Activated CD8-positive, alpha-beta memory T cell treated with anti-CD3 and anti-CD28 coated beads, Interleukin-2, amount 10 ng/mL, durations not matched to agents 7 days and 5 days (primary cell): Measurements from ENCODE around the gene CNMD. TPM values are rescaled to one million over a fixed set of nuclear protein-coding genes. Genes with fewer than 3 reads are reported as not detected.
"Not testable (repeated sequence)": the region's sequence is repeated elsewhere in the genome, so short reads cannot be mapped to it uniquely, and the experiment has no call there.

ENCODE experiments used
- ATAC-seq: fragments of 150-1000 bp; cut with Tn5 transposase; one replicate; pipeline ENCODE4 v1.10.0; 2021; ENCODE audit warnings: moderate library complexity
- CTCF ChIA-PET: fragments of 350-600 bp; sonication (Branson Sonifier 250); formaldehyde crosslinking; loops from one replicate; lab custom pipeline; 2021; ENCODE audit warnings: antibody characterized with exemption; lab: Charles Lee
- DNase-seq: peaks from one replicate; pipeline ENCODE4 v3.0.0-alpha.2; 2020
- H3K27ac Mint-ChIP-seq: one replicate; pipeline ENCODE4 v1.8.0; 2021; ENCODE audit warnings: mild to moderate bottlenecking, mixed read lengths
- H3K27me3 Mint-ChIP-seq: one replicate; pipeline ENCODE4 v1.8.0; 2021; ENCODE audit warnings: mixed read lengths
- H3K36me3 Mint-ChIP-seq: one replicate; pipeline ENCODE4 v1.8.0; 2021; ENCODE audit warnings: mild to moderate bottlenecking, mixed read lengths
- H3K4me1 Mint-ChIP-seq: one replicate; pipeline ENCODE4 v1.8.0; 2021; ENCODE audit warnings: mixed read lengths
- H3K4me3 Mint-ChIP-seq: one replicate; pipeline ENCODE4 v1.8.0; 2021; ENCODE audit warnings: mild to moderate bottlenecking, moderate library complexity, mixed read lengths
- H3K9me3 Mint-ChIP-seq: one replicate; pipeline ENCODE4 v1.8.0; 2022; ENCODE audit warnings: low read depth, mixed read lengths
- total RNA-seq, 2 experiments: library from RNA; stranded (reverse); gene quantifications; one replicate each; pipeline ENCODE4 v1.2.3, GENCODE V29; 2021

The CNMD gene
- total RNA-seq, 2 experiments from 2014 or later: not detected

DNA sequence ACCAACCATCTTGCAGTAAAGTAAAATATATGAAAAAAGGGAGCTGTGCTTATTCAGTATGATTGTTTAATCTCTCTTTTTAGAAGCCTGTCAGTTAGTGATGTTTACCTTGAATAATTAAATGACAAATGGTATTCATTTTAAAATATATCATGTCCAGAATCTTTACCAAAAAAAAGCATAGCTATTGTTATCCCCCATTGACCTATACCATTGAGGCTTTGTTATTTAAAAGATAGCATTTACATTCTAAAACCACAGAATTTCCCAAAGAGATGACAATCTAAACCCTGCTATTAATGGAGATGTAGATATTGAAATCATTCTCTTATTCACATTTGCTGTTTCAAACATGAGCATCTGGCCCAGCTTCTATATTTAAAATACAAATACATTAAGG, 2.2 kb downstream of the CNMD start:
- no peaks in the 10 kb centered on the region for H3K36me3 Mint-ChIP-seq
- H3K27ac Mint-ChIP-seq: no peak overlapping the region
- peaks cover 2% of the 10 kb centered on the region for H3K4me1 Mint-ChIP-seq
- H3K27me3 Mint-ChIP-seq: peaks cover 54% of the 10 kb centered on the region
- H3K9me3 Mint-ChIP-seq: no peaks in the 10 kb centered on the region
- DNase-seq (no peak), ATAC-seq (no peak)
- CTCF ChIA-PET: no interaction called here
- H3K4me3 Mint-ChIP-seq: no peak overlapping the region

DNA sequence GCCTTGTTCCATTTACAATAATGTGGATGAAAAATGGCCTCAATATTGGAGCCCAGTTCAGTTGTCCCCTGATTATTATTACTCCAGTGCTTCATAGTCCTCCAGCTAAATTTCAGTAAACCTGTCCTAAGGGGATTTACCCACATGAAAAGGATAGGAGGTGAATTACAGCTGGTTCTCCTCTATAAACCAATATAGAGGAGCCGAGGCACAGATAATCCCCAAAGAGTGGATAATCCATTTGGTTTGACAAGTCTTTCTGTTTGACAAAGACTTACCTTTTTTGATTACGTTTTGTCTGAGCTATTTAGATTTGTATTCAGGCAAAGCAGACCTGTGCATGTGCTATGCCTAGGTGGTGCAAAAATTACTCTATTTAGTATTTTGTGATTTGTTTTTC, 2.7 kb downstream of the CNMD start:
- H3K27ac Mint-ChIP-seq: no peak overlapping the region
- peaks cover 2% of the 10 kb centered on the region for H3K4me1 Mint-ChIP-seq
- CTCF ChIA-PET: no interaction called here
- no peaks in the 10 kb centered on the region for H3K36me3 Mint-ChIP-seq
- ATAC-seq (no peak), DNase-seq (no peak)
- H3K9me3 Mint-ChIP-seq: no peaks in the 10 kb centered on the region
- peaks cover 50% of the 10 kb centered on the region for H3K27me3 Mint-ChIP-seq
- H3K4me3 Mint-ChIP-seq: no peak overlapping the region

DNA sequence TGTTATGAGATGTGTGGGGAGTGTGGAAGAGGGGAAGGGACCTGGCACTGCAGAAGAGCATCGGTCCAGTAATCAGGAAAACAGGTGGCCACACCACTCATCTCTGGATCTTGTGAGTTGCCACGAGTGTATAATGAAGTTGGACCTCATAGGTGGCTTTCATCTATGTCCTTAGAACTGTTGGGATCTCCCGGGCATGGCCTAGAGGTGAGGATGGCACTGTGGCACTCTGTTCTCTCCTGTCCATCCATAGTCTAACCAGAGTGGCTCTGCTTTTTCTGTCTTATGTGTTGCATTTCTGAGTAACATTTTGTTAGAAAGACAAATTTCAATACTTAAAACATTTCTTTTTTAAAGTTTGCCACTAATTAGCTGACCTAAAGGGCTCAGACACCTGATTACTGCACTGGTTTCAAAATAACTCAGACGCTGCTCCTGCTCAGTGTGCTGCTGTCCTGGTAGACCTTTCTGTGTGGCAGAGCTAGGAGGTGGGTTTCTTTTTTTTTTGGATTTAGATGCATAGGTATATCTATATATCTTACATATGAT, 5.5 kb downstream of the CNMD start:
- Mint-ChIP-seq H3K4me3 (no peak overlapping the region), H3K27ac (no peak overlapping the region), H3K9me3 (no peaks in the 10 kb centered on the region), H3K4me1 (peaks cover 2% of the 10 kb centered on the region), H3K27me3 (peaks cover 28% of the 10 kb centered on the region), H3K36me3 (no peaks in the 10 kb centered on the region)
- DNase-seq: no peak
- CTCF ChIA-PET: interaction anchor here (1.6 kb wide), 1 partner anchor 81 kb away, joined by 3 read pairs; the partner anchor contains the start of gene SUGT1
- ATAC-seq: no peak

DNA sequence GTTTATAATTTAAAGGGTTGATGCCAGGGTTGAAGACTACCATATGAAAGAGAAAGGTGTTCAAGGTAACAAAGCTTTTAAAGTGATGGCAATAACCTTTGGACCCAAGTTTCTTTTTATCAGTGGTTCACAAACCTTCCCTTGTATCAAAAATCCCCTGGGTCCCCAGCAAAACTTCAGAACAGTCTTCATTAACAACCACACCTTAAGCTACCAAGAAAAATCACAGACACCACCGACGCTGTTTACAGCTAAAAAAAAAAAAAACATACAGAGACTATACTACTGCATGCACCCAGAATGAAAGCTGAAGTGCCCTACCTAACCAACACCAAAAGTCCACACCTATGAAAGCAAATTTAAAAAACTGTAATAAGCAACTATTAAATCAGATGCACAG, 13.4 kb downstream of the CNMD start:
- Mint-ChIP-seq H3K9me3 (no peaks in the 10 kb centered on the region), H3K27ac (no peak overlapping the region), H3K36me3 (no peaks in the 10 kb centered on the region), H3K4me3 (no peak overlapping the region), H3K27me3 (peaks cover 6% of the 10 kb centered on the region), H3K4me1 (no peaks in the 10 kb centered on the region)
- CTCF ChIA-PET: no interaction called here
- no peak for DNase-seq
- ATAC-seq: no peak

DNA sequence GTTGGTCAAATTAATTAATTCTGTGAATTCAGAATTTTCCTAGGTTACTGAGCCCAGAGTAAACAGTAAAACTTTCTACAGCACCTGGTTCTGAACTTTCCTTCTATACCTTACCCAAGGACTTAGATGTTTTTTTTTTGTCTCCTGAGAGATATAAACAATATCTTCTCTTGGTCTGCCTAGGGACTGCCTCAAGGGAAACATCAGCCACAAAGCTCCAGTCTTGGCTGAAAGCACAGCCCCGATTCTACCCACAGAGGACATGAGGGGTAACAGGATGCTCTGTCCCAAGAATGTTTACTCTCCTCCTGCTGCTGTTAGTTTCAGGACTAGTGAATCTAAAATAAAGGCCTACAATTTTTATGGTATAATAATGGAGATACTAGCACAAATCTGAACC, 14.3 kb downstream of the CNMD start:
- Mint-ChIP-seq H3K4me3 (no peak overlapping the region), H3K4me1 (no peaks in the 10 kb centered on the region), H3K9me3 (no peaks in the 10 kb centered on the region), H3K27me3 (peaks cover 6% of the 10 kb centered on the region), H3K36me3 (no peaks in the 10 kb centered on the region), H3K27ac (no peak overlapping the region)
- ATAC-seq (no peak), DNase-seq (no peak)
- CTCF ChIA-PET: no interaction called here

DNA sequence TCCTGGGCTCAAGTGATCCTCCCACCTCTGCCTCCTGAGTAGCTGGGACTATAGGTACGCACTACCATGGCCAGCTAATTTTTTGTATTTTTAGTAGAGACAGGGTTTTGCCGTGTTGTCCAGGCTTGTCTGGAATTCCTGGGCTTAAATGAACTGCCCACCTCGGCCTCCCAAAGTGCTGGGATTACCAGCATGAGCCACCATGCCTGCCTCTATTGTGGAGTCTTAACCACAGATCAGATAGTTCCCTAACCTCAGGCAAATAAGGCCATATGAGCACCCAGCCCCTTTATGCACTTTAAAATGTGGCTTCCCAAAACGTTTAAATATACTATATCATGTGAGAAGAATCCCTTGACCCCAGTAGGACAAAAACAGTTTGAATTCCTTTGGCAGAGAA, 16.4 kb downstream of the CNMD start:
- Mint-ChIP-seq H3K36me3 (no peaks in the 10 kb centered on the region), H3K9me3 (no peaks in the 10 kb centered on the region), H3K27ac (no peak overlapping the region), H3K4me1 (no peaks in the 10 kb centered on the region), H3K4me3 (no peak overlapping the region), H3K27me3 (peaks cover 15% of the 10 kb centered on the region)
- ATAC-seq (no peak), DNase-seq (no peak)
- CTCF ChIA-PET: no interaction called here

DNA sequence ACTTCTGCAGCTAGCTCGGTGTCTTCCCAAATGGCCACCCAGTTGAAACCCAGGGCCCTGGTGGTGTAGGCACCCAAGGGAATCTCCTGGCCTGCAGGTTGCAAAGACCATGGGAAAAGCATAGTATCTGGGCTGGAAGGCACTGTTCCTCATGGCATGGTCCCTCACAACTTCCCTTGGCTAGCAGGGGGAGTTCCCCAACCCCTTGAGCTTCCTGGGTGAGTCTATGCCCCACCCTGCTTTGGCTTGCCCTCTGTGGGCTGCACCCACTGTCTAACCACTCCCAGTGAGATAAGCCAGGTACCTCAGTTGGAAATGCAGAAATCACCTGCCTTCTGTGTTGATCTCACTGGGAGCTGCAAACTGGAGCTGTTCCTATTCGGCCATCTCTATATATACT, 18.3 kb downstream of the CNMD start:
- ATAC-seq, CTCF ChIA-PET: not testable (repeated sequence)

DNA sequence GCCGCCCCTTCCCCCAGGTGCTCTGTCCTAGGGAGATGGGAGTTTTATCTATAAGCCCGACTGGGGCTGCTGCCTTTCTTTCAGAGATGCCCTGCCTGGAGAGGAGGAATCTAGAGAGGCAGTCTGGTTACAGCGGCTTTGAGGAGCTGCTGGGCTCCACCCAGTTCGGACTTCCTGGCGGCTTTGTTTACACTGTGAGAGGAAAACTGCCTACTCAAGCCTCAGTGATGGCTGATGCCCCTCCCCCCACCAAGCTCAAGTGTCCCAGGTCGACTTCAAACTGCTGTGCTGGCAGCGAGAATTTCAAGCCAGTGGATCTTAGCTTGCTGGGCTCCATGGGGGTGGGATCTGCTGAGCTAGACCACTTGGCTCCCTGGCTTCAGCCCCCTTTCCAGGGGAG, 18.7 kb downstream of the CNMD start:
- H3K4me3 Mint-ChIP-seq, ATAC-seq, H3K27ac Mint-ChIP-seq, CTCF ChIA-PET, H3K9me3 Mint-ChIP-seq, DNase-seq, H3K36me3 Mint-ChIP-seq, H3K4me1 Mint-ChIP-seq: not testable (repeated sequence)
- peaks cover 18% of the 10 kb centered on the region for H3K27me3 Mint-ChIP-seq

More for the DNA sequence above, 18.3 kb downstream of the CNMD start:
- not testable (repeated sequence) for H3K36me3 Mint-ChIP-seq, H3K4me3 Mint-ChIP-seq, H3K4me1 Mint-ChIP-seq, H3K27ac Mint-ChIP-seq, H3K9me3 Mint-ChIP-seq, DNase-seq
- peaks cover 16% of the 10 kb centered on the region for H3K27me3 Mint-ChIP-seq

DNA sequence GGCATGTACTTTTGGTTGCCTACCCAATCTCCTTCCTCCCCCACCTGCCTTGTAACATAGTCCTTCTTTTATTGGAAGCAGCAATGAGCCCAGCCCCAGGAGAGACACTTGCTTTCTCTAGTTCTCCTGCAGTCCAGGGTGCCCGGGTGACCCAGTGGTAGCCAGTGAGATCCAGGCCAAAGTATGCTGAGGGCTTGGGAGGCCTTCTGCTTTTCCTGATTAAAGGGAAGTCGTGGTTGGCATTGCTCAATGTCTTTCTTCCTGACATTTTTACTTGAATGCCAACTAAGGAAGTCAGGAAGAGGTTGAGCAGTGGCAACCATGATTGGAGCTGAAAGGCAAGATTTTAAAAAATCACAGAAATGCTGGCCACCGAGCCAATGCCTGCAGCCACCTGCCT, 25.7 kb downstream of the CNMD start:
- Mint-ChIP-seq H3K4me3 (no peak overlapping the region), H3K36me3 (no peaks in the 10 kb centered on the region), H3K27me3 (peaks cover 25% of the 10 kb centered on the region), H3K9me3 (no peaks in the 10 kb centered on the region), H3K4me1 (no peaks in the 10 kb centered on the region), H3K27ac (no peak overlapping the region)
- ATAC-seq: no peak
- CTCF ChIA-PET: no interaction called here
- DNase-seq: no peak

DNA sequence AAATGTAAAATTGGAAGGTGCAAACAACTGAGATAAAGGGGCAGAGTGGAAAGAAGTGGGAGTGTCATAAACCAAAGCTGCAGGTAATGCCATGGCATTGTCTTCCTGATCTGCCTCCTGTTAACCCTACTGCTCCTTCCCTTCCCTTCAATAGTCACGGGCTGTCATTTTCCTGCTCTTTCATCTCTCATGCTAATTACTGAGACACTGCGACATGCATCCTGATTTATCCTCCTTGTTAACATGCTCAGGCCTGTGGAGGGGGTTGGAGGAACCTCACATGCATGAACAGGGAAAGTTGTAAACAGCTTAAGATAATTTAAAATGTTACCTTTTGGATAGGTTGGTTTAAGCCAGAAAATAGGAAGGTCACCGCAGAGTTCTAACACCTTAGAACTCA, 27.2 kb downstream of the CNMD start:
- CTCF ChIA-PET: no interaction called here
- no peak overlapping the region for H3K27ac Mint-ChIP-seq
- no peaks in the 10 kb centered on the region for H3K36me3 Mint-ChIP-seq
- no peaks in the 10 kb centered on the region for H3K4me1 Mint-ChIP-seq
- ATAC-seq: no peak
- DNase-seq: no peak
- no peak overlapping the region for H3K4me3 Mint-ChIP-seq
- no peaks in the 10 kb centered on the region for H3K9me3 Mint-ChIP-seq
- H3K27me3 Mint-ChIP-seq: peaks cover 14% of the 10 kb centered on the region

DNA sequence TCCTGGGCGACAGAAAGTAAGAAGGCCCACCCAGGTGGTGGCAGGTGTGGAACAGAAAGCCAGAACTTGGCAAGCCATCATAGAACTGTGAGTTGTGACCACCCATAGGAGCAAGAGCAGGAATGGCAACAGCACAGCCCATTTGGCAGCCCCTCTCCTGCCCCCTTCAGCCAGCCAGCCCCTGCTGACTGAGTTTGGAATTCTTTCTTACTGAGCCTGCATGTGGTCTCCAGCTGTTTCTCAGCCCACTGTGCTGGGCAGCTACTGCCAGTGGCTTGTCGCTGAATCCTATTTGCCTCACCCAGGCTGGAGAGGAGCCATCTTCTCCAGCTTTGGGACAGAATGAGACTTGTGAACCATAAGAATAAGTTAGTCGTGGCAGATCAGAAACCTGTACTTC, 28.3 kb downstream of the CNMD start:
- peaks cover 14% of the 10 kb centered on the region for H3K27me3 Mint-ChIP-seq
- DNase-seq: no peak
- H3K4me1 Mint-ChIP-seq: no peaks in the 10 kb centered on the region
- no peaks in the 10 kb centered on the region for H3K36me3 Mint-ChIP-seq
- CTCF ChIA-PET: no interaction called here
- no peaks in the 10 kb centered on the region for H3K9me3 Mint-ChIP-seq
- no peak overlapping the region for H3K4me3 Mint-ChIP-seq
- no peak for ATAC-seq
- H3K27ac Mint-ChIP-seq: no peak overlapping the region

DNA sequence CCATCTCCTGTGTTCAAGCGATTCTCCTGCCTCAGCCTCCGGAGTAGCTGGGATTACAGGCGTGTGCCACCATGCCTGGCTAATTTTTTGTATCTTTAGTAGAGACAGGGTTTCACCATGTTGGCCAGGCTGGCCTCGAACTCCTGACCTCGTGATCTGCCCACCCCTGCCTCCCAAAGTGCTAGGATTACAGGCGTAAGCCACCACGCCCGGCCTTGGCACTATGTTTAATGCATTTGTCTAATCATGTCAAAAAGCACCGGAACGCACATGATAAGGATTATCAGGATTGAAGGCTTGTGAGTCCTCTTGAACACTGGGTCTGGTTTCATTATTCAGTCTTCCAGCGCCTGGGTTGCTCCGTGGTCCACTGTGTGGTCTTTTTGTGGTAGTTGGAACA, 31.4 kb downstream of the CNMD start:
- H3K4me1 Mint-ChIP-seq, H3K4me3 Mint-ChIP-seq, CTCF ChIA-PET, ATAC-seq, H3K9me3 Mint-ChIP-seq, DNase-seq, H3K27me3 Mint-ChIP-seq, H3K36me3 Mint-ChIP-seq, H3K27ac Mint-ChIP-seq: not testable (repeated sequence)

DNA sequence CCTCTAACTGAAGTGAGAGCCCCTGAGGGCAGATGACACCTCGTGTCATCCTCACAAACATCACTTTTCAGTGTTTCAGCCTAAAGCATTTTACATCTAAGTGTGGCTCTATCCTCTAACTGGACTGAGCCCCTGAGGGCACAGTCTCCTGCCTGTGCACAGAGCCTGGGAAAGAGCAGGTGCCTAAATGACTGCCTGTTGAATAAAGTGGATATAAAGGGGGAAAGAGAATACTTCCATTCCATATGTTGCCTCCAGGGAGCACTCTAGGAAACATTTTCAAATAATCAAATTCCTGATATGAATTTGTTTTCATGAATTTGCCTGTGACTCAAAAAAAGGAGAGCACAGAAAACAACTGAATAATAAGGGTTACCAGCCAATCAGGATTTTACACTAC, 32.2 kb downstream of the CNMD start:
- no peaks in the 10 kb centered on the region for H3K27me3 Mint-ChIP-seq
- no peak for DNase-seq
- ATAC-seq: no peak
- no peaks in the 10 kb centered on the region for H3K36me3 Mint-ChIP-seq
- H3K4me1 Mint-ChIP-seq: no peaks in the 10 kb centered on the region
- CTCF ChIA-PET: no interaction called here
- H3K9me3 Mint-ChIP-seq: no peaks in the 10 kb centered on the region
- H3K4me3 Mint-ChIP-seq: no peak overlapping the region
- no peak overlapping the region for H3K27ac Mint-ChIP-seq

DNA sequence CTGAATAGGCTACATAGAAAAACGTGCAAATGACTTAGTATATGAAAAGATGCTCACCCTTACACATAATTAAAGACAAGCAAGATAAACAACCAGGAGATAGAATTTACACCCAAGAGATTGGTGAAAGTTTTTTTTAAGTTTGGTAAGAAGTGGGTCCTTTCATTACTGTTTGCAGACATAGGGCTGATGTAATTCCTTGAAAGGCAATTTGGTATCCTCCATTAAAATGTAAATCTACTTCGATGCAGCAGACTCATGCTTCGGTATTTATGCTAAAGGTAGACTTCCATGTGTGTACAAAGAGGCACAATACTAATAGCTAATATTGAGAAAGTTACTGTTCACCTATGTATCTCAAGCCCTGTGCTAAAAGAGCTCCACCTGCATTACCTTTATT, 33.5 kb downstream of the CNMD start:
- ATAC-seq (no peak), DNase-seq (no peak)
- Mint-ChIP-seq H3K4me1 (no peaks in the 10 kb centered on the region), H3K9me3 (no peaks in the 10 kb centered on the region), H3K27me3 (no peaks in the 10 kb centered on the region), H3K27ac (no peak overlapping the region), H3K36me3 (no peaks in the 10 kb centered on the region), H3K4me3 (no peak overlapping the region)
- CTCF ChIA-PET: no interaction called here

DNA sequence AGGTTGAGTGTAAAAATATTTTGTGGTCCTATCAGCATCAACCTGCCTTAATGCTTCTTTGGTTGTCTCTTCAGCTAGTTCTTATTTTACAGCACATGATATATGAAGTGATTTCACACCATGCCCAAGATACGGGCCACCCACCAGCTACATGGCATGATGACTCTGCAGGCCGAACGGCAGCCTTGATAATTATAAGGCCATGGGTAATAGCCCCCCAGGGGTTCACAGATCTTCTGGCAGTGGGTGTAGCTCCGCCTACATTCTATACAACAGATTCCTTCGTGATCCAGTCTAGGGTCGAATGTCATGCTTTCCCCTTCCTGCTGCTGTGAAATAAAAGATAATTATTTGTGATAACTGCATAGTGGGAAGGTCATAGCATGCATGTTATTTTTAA, 36.1 kb downstream of the CNMD start:
- ATAC-seq (no peak), DNase-seq (no peak)
- H3K4me3 Mint-ChIP-seq: no peak overlapping the region
- no peak overlapping the region for H3K27ac Mint-ChIP-seq
- H3K27me3 Mint-ChIP-seq: no peaks in the 10 kb centered on the region
- no peaks in the 10 kb centered on the region for H3K4me1 Mint-ChIP-seq
- H3K36me3 Mint-ChIP-seq: no peaks in the 10 kb centered on the region
- CTCF ChIA-PET: no interaction called here
- H3K9me3 Mint-ChIP-seq: no peaks in the 10 kb centered on the region
